Tongue (tissue), 3 donors: ENCODE measurements around the gene ME2. TPM values are rescaled to one million over a fixed set of nuclear protein-coding genes. Genes with fewer than 3 reads are reported as not detected.
"Not testable (repeated sequence)": the region's sequence is repeated elsewhere in the genome, so short reads cannot be mapped to it uniquely, and the experiment has no call there.

Experiments used
- DNase-seq: peaks from one replicate; pipeline ENCODE4 v3.0.0-alpha.2; 2015
- small RNA-seq: library from RNA; depleted of rRNA; stranded (forward); fragments of <200 nt; gene quantifications from one replicate; pipeline ENCODE3, GENCODE V24; 2014; ENCODE audit warnings: low replicate concordance
- total RNA-seq: library from RNA; depleted of rRNA; stranded (reverse); fragments of >200 nt; gene quantifications from one replicate; pipeline ENCODE4 v1.2.3, GENCODE V29; 2014

The ME2 gene
- total RNA-seq, 1 donor from 2014 or later, result 40.2 TPM

DNA sequence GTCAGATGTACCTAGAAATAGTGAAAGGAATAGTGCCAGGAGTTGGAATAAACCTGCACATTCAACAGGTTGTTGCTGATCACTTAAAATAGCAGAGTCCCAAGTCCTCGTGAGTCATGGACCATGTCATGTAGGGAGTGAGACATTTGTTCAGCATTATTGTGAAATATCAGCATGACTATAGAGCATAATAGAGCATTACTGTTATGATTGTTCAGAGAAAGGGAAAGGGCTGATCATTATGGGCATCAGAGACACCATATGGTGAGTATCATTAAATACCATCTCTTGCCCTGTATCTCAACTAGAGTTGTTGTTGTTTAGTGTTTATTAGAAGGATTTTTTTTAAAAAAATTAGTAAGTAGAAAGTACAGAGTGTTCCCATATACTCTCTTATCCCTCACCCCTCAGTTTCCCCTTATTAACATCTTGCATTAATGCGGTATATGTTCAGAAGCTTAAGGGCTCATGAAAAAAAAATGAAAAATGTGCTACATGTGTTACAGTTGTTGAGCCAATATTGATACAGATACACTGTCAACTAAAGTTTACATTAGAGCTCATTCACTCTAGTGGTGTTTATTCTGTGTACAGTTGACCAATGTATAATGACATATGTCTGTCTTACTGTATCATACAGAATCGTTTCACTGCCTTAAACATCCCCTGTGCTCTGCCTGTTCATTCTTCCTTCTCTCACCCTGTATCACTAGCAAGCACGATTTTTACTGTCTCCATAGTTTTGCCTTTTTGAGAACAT is 94.6 kb downstream of the ME2 start:
- DNase-seq, result no peak

DNA sequence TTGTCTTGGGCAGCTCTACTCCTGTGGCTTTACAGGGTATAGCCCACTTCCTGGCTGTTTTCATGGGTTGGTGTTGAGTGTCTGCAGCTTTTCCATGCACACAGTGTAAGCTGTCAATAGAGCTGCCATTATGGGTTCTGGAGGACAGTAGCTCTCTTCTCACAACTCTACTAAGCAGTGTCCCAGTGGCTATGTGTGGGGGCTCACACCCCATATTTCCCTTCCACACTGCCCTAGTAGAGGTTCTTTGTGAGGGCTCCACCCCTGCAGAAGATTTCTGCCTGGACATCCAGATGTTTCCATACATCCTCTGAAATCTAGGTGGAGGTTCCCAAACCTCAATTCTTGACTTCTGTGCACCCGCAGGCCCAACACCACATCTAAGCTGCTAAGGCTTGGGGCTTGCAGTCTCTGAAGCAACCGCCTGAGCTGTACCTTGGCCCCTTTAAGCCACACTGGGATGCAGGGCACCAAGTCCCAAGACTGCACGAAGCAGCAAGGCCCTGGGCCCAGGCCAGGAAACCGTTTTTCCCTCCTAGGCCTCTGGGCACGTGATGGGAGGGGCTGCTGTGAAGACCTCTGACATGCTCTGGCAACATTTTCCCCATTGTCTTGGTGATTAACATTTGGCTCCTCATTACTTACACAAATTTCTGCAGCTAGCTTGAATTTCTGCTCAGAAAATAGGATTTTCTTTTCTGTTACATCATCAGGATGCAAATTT is 98.3 kb downstream of the ME2 start:
- no peak for DNase-seq

DNA sequence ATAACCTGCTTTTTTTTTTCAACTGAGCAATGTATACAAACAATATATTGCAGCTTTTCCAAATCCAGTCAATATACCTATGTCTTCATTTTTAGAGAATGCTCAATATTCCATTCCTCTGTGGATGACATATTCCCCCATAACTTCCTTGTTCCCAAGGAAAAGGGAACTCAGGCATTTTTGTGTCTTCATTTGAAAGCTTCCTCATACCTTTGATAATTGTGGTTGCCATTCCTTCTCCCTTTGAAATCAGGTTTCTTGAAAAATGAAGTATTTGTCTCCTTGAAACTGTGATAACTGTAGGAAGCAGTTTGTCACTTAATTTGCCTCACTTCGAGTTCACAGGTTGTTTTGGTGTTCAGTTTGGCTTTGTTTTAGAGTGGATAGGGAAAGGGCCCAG is 102.5 kb downstream of the ME2 start:
- no peak for DNase-seq

DNA sequence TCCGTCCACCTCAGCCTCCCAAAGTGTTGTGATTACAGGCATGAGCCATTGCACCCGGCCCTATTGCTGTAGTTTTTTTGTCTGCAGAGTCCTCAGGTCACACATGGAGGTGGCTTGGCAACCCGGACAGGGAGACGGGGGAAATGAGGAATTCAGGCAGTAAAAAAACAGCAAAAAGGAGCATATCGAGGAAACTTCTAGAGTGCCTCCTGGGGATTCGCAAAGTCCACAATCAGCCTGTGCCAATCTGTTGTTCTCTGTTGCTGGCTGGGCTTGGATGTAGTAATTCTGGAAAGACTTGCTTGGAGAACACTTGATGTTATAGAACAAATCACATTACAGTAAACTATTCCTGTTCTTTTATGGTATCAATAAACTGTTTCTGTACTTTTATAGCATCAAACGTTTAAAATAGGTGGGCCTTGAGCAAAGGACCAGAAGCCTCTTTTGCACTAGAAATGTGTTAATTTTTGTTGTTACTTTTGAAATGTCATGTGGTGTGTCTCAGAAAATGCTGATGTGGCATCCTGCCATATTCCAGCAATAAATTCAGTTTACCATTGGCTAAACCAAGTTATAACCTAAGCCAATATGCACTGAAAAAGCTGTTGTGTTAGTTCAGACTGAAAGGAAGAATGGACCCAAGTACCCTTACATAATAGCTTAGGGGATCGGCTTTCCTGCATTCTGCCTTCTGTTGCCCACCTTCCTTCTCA is 103.3 kb downstream of the ME2 start:
- DNase-seq, result no peak

DNA sequence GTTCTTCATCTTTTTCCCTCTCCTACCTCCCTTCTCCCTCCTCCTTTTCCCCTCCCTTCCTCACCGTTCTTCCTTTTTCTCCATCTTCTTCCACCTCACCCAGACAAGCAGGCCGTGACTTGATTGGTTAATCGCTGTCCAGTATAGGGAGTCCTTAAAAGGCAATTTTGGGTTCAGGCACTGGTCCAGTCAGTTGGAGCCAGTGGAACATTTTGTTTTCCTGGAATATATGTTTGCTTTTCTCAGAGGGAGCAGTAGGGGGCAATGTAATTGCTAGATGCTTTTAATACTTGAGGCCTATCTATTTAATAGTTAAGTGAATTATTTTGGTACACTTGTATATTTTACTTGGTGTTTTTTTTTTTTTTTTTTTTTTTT is 103.9 kb downstream of the ME2 start:
- no peak for DNase-seq

DNA sequence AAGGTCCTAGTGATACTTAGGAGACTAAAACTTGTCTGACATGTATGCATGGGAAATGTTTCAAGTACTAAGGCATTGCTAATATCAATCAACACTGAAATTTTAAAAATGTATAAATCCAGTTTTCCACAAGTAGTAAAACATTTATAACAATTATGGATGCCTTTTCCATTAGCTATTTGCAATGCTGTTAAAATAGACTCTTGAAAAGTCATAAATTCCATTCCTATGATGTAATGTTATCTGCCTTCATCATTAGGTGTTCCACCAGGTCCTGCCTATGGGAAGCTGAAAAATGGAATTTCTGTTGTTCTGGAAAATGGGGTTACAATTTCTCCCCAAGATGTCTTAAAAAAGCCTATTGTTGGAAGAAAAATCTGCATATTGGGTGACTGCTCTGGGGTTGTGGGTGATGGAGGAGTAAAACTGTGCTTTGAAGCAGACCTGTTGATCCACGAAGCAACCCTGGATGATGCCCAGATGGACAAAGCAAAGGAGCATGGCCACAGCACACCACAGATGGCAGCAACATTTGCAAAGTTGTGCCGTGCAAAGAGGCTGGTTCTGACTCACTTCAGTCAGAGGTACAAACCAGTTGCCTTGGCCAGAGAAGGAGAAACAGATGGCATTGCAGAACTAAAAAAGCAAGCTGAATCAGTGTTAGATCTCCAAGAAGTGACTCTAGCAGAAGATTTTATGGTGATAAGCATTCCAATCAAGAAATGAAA is 107.6 kb downstream of the ME2 start:
- DNase-seq, result no peak

DNA sequence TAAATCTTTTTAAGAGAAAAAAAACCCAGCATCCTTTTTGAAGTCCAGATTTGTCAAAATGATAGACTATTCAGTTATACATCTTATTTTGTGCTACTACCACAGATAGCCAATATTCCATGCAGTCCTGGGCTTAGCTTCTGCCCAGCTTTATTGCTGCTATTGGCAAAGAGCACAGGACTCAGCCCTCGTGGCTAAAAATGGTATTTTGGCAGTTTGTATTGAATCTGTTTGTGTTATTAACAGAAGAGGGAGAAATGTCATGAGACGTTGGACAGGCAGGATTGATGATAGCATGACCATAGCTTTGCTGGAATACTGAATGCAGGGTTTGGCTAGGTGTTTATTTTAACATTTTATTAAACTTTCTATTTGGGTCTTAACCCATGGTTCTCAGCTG is 108.3 kb downstream of the ME2 start:
- DNase-seq, result no peak

DNA sequence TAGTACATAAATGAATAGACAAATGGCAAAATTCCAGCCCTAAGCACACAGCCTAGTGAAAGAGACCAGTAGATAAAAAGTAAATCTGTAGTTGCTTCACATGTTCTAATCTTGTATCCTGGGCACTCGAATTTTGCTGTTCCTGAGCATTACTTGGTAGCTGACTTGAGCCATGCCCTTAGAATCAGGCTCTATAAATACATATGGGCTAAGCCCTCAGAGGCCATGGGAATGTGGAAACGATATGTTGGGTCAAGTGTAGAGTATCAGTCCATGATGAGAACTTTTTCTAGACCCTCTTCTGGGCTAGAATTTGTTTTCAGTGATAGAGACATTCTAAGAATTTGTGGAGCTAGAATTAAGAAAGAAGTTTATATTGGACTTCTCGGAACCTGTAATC is 110.8 kb downstream of the ME2 start:
- DNase-seq, result no peak

DNA sequence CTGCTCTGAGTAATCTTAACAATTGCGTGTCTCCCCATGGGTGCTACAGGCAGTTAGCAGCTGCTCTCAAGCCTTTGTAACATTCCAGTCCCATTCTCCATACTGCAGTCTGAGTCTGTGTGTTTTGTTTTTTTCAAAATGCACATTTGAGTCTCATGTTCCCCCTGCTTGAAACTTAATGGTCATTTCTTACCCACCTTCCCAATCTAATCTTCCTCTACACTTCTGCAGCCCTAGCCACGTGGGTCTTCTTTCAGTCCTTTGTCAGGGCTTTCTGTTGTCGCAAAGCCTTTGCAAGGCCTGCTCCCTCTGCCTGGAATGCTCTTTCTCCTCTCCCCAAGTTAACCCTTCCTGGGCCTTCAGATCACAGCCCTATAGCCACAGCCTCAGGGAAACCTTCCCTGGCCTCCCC is 113.4 kb downstream of the ME2 start:
- peak; percentile 38 for DNase-seq

DNA sequence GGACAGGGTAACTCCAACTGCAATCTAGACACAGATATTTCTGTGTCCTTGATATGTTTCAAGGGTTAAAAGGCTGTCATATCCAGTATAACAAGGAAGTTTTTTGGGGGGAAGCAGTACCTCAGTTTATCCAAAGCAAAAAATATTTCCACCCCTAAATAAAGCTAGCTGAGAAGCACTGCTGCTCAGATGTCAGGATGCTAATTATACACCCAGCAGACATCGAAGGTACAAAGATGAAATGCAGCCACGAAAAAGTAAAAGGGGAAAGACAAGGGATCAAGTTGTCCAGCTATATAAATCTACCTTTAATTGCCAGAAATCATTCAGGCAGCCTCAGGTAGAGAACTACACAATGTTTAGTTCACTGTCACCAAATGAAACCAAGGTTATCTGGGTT is 115.1 kb downstream of the ME2 start:
- DNase-seq, result no peak

DNA sequence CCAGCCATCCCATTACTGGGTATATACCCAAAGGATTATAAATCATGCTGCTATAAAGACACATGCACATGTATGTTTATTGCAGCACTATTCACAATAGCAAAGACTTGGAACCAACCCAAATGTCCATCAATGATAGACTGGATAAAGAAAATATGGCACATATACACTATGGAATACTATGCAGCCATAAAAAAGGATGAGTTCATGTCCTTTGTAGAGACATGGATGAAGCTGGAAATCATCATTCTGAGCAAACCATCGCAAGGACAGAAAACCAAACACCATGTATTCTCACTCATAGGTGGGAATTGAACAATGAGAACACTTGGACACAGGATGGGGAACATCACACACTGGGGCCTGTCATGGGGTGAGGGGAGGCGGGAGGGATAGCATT is 124.3 kb downstream of the ME2 start:
- DNase-seq, result not testable (repeated sequence)

Small RNA genes within 50 kb of the gene (small RNA-seq; reads per million reads assigned to genes)
- gene RF00019, result not detected

Other genes starting within 250 kb of the ME2 start
- 0.21 TPM for gene MRO, start 59.1 kb upstream of the ME2 start, total RNA-seq
- 5.3 TPM for gene ELAC1, start 88.9 kb downstream of the ME2 start, total RNA-seq
- gene SMAD4, start 151.1 kb downstream of the ME2 start, total RNA-seq, result 86.1 TPM